HCT116 (cell line): ENCODE data around the gene PRMT9.

Experiments
- POLR2AphosphoS5 ChIP-seq: IDR thresholded peaks from 2 replicates; pipeline ENCODE4 v1.6.1; 2011; ENCODE audit warnings: mild to moderate bottlenecking, low read depth, low read length, moderate library complexity
- SIN3A ChIP-seq: IDR thresholded peaks from 2 replicates; pipeline ENCODE4 v1.6.1; 2012; ENCODE audit warnings: low read depth
- SRF ChIP-seq: IDR thresholded peaks from 2 replicates; pipeline ENCODE4 v1.6.1; 2012; ENCODE audit warnings: low read depth
- ZNF274 ChIP-seq: fragments of 200-500 bp; sonication (Bioruptor generic); IDR thresholded peaks from 2 replicates; pipeline ENCODE4 v1.6.1; 2014; ENCODE audit warnings: mild to moderate bottlenecking, low read depth, low read length, inconsistent platforms
- TF ChIP-seq, protein P1 (sequence below), 3 experiments: fragments of 200-600 bp in 1 of 3; sonication (generic) in 1 of 3; IDR thresholded peaks in 2 of 3; conservative IDR thresholded peaks in 1 of 3; 2 replicates each; pipeline ENCODE4 v1.5.1; 2012 to 2017; ENCODE audit warnings: low read depth in 2 of 3, low read length in 2 of 3, antibody characterized with exemption in 1 of 3, borderline replicate concordance in 1 of 3, control low read depth in 1 of 3, mild to moderate bottlenecking in 1 of 3, mixed read lengths in 1 of 3, mixed run types in 1 of 3, moderate library complexity in 1 of 3; ENCODE audit not compliant: insufficient read depth in 1 of 3
- TF ChIP-seq, protein P2 (sequence below): IDR thresholded peaks from 2 replicates; pipeline ENCODE4 v1.6.1; 2012

DNA sequence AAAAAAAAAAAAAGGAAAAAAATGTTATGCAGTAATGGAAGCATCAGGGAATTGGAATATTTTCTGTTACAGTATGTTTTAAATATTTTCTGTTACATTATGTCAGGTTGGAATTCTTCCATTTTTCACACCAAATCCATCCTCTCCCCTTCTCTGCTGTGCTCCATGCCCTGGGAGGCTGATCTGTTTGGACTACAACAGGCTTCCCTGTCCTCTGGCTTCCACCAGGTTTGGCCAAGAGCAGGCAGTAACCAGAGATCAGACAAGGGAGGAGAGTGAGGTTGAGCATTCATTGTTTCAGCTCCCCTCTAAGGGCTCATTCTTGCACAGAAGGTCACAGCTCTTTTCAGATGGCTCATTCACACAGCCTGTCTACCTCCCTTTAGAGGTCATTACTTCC, 78.5 kb downstream of the PRMT9 start:
- TF ChIP-seq, protein P1, sequence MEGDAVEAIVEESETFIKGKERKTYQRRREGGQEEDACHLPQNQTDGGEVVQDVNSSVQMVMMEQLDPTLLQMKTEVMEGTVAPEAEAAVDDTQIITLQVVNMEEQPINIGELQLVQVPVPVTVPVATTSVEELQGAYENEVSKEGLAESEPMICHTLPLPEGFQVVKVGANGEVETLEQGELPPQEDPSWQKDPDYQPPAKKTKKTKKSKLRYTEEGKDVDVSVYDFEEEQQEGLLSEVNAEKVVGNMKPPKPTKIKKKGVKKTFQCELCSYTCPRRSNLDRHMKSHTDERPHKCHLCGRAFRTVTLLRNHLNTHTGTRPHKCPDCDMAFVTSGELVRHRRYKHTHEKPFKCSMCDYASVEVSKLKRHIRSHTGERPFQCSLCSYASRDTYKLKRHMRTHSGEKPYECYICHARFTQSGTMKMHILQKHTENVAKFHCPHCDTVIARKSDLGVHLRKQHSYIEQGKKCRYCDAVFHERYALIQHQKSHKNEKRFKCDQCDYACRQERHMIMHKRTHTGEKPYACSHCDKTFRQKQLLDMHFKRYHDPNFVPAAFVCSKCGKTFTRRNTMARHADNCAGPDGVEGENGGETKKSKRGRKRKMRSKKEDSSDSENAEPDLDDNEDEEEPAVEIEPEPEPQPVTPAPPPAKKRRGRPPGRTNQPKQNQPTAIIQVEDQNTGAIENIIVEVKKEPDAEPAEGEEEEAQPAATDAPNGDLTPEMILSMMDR (IDR thresholded peaks at IDR 0.05 in 2 of 3, conservative IDR thresholded peaks at IDR 0.05 in 1 of 3; ENCODE audit: borderline replicate concordance in 1 of 3, insufficient read depth in 1 of 3, low read depth in 2 of 3, low read length in 2 of 3) = no peak
- TF ChIP-seq, protein P2, sequence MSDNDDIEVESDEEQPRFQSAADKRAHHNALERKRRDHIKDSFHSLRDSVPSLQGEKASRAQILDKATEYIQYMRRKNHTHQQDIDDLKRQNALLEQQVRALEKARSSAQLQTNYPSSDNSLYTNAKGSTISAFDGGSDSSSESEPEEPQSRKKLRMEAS = no peak
- TF ChIP-seq SIN3A (no peak), SRF (no peak), POLR2AphosphoS5 (no peak), ZNF274 (no peak)
